HEK293 (cell line): ENCODE measurements around the gene PRC1.
A peak's percentile ranks its signal among the peaks of the same experiment; 100 is the strongest.

Experiments
- BCL6B ChIP-seq: fragments of 450-650 bp; formaldehyde crosslinking; IDR thresholded peaks from 2 replicates; pipeline ENCODE4 v1.5.1; 2017; ENCODE audit warnings: missing biosample characterization, missing genetic modification characterization
- GFI1B ChIP-seq: fragments of 450-650 bp; formaldehyde crosslinking; IDR thresholded peaks from 2 replicates; pipeline ENCODE4 v1.5.1; 2016; ENCODE audit warnings: missing biosample characterization, missing genetic modification characterization
- GLI4 ChIP-seq: fragments of 450-650 bp; formaldehyde crosslinking; IDR thresholded peaks from 2 replicates; pipeline ENCODE4 v1.5.1; 2016; ENCODE audit warnings: missing biosample characterization, missing genetic modification characterization
- HOXC10 ChIP-seq: sonication (generic); formaldehyde crosslinking; IDR thresholded peaks from 2 replicates; pipeline ENCODE4 v1.8.1; 2023; ENCODE audit warnings: mild to moderate bottlenecking, missing genetic modification reagents
- PRDM10 ChIP-seq: fragments of 450-650 bp; formaldehyde crosslinking; IDR thresholded peaks from 2 replicates; pipeline ENCODE4 v1.5.1; 2016; ENCODE audit warnings: missing biosample characterization, missing genetic modification characterization
- PRDM6 ChIP-seq: fragments of 450-650 bp; formaldehyde crosslinking; IDR thresholded peaks from 2 replicates; pipeline ENCODE4 v1.5.1; 2017; ENCODE audit warnings: missing biosample characterization, missing genetic modification characterization
- RBAK ChIP-seq: fragments of 450-650 bp; formaldehyde crosslinking; IDR thresholded peaks from 2 replicates; pipeline ENCODE4 v1.5.1; 2016; ENCODE audit warnings: missing biosample characterization, missing genetic modification characterization
- SCRT2 ChIP-seq: fragments of 450-650 bp; formaldehyde crosslinking; IDR thresholded peaks from 2 replicates; pipeline ENCODE4 v1.5.1; 2016; ENCODE audit warnings: missing biosample characterization, missing genetic modification characterization
- ZFP37 ChIP-seq: fragments of 450-650 bp; formaldehyde crosslinking; IDR thresholded peaks from 2 replicates; pipeline ENCODE4 v1.5.1; 2016; ENCODE audit warnings: missing biosample characterization, missing genetic modification characterization
- ZNF133 ChIP-seq: fragments of 450-650 bp; formaldehyde crosslinking; IDR thresholded peaks from 2 replicates; pipeline ENCODE4 v1.5.1; 2016; ENCODE audit warnings: missing biosample characterization, missing genetic modification characterization
- ZNF16 ChIP-seq: fragments of 450-650 bp; formaldehyde crosslinking; IDR thresholded peaks from 2 replicates; pipeline ENCODE4 v1.5.1; 2016; ENCODE audit warnings: low read depth, missing biosample characterization, missing genetic modification characterization
- ZNF169 ChIP-seq: fragments of 450-650 bp; formaldehyde crosslinking; IDR thresholded peaks from 2 replicates; pipeline ENCODE4 v1.5.1; 2016; ENCODE audit warnings: missing biosample characterization, missing genetic modification characterization
- ZNF18 ChIP-seq: fragments of 450-650 bp; formaldehyde crosslinking; IDR thresholded peaks from 2 replicates; pipeline ENCODE4 v1.5.1; 2016; ENCODE audit warnings: missing biosample characterization, missing genetic modification characterization
- ZNF223 ChIP-seq: fragments of 450-650 bp; formaldehyde crosslinking; IDR thresholded peaks from 2 replicates; pipeline ENCODE4 v1.5.1; 2016; ENCODE audit warnings: missing biosample characterization, missing genetic modification characterization
- ZNF23 ChIP-seq: fragments of 450-650 bp; formaldehyde crosslinking; IDR thresholded peaks from 2 replicates; pipeline ENCODE4 v1.5.1; 2016; ENCODE audit warnings: missing biosample characterization, missing genetic modification characterization, borderline replicate concordance
- ZNF239 ChIP-seq: fragments of 450-650 bp; formaldehyde crosslinking; IDR thresholded peaks from 2 replicates; pipeline ENCODE4 v1.5.1; 2016; ENCODE audit warnings: missing biosample characterization, missing genetic modification characterization
- ZNF248 ChIP-seq: fragments of 450-650 bp; formaldehyde crosslinking; IDR thresholded peaks from 2 replicates; pipeline ENCODE4 v1.5.1; 2017; ENCODE audit warnings: missing biosample characterization, missing genetic modification characterization
- ZNF26 ChIP-seq: fragments of 450-650 bp; formaldehyde crosslinking; IDR thresholded peaks from 2 replicates; pipeline ENCODE4 v1.5.1; 2016; ENCODE audit warnings: missing biosample characterization, missing genetic modification characterization
- ZNF341 ChIP-seq: fragments of 450-650 bp; formaldehyde crosslinking; IDR thresholded peaks from 2 replicates; pipeline ENCODE4; 2016; ENCODE audit warnings: low read depth, missing biosample characterization, missing genetic modification characterization
- ZNF354C ChIP-seq: fragments of 450-650 bp; formaldehyde crosslinking; IDR thresholded peaks from 2 replicates; pipeline ENCODE4 v1.5.1; 2016; ENCODE audit warnings: missing biosample characterization, missing genetic modification characterization, low read depth, borderline replicate concordance
- ZNF37A ChIP-seq: fragments of 450-650 bp; IDR thresholded peaks from 2 replicates; pipeline ENCODE4 v1.5.1; 2018; ENCODE audit warnings: missing biosample characterization, missing genetic modification characterization
- ZNF426 ChIP-seq: fragments of 450-650 bp; formaldehyde crosslinking; IDR thresholded peaks from 2 replicates; pipeline ENCODE4 v1.5.1; 2017; ENCODE audit warnings: missing biosample characterization, missing genetic modification characterization, mild to moderate bottlenecking, inconsistent platforms, moderate library complexity
- ZNF48 ChIP-seq: fragments of 450-650 bp; formaldehyde crosslinking; IDR thresholded peaks from 2 replicates; pipeline ENCODE4 v1.5.1; 2016; ENCODE audit warnings: missing biosample characterization, missing genetic modification characterization
- ZNF518A ChIP-seq: fragments of 450-650 bp; formaldehyde crosslinking; conservative IDR thresholded peaks from 2 replicates; pipeline ENCODE4 v1.5.1; 2016; ENCODE audit warnings: low read depth, missing biosample characterization, missing genetic modification characterization

Gene PRC1

GRCh38 chr15:90994417-90995311 is at the start of gene PRC1 (continued):
- TF ChIP-seq ZNF518A: peak; percentile 19; the same call in 1 of the 2 replicates
- TF ChIP-seq GFI1B: no peak
- TF ChIP-seq HOXC10 (CRISPR knock-in tag): no peak
- TF ChIP-seq GLI4 (tag by site-specific recombination): no peak
- peak; percentile 22; the same call in 1 of the 2 replicates for TF ChIP-seq ZNF37A
- no peak for TF ChIP-seq ZNF16 (tag by site-specific recombination)
- TF ChIP-seq BCL6B (tag by site-specific recombination): no peak
- TF ChIP-seq ZNF48: no peak
- no peak for TF ChIP-seq ZNF239 (tag by site-specific recombination)
- TF ChIP-seq ZNF133 (tag by site-specific recombination): no peak
- peak; percentile 84 for TF ChIP-seq PRDM10 (tag by site-specific recombination)
- TF ChIP-seq PRDM6: peak; percentile 26; the same call in 1 of the 2 replicates
- TF ChIP-seq SCRT2: peak; percentile 45; the same call in 1 of the 2 replicates
- no peak for TF ChIP-seq ZNF169 (tag by site-specific recombination)
- 0 out of 2 replicates have a peak, but pooled peaks have one; percentile 24 for TF ChIP-seq ZNF18 (tag by site-specific recombination)
- TF ChIP-seq ZNF26 (tag by site-specific recombination): no peak
- no peak for TF ChIP-seq RBAK
- TF ChIP-seq ZNF341 (tag by site-specific recombination): peak; percentile 96
- peak; percentile 93 for TF ChIP-seq ZFP37
- TF ChIP-seq ZNF354C (tag by site-specific recombination): no peak
- TF ChIP-seq ZNF426 (tag by site-specific recombination): no peak
- TF ChIP-seq ZNF223 (tag by site-specific recombination): no peak
- TF ChIP-seq ZNF248 (tag by site-specific recombination): no peak
- no peak for TF ChIP-seq ZNF23 (tag by site-specific recombination)
